ENCODE data around the gene NDOR1. TPM values are rescaled to one million over a fixed set of nuclear protein-coding genes. Genes with fewer than 3 reads are reported as not detected.

Gene NDOR1
- total RNA-seq, 1 donor from 2014 or later = 31.6 TPM

GRCh38 chr9:137175345-137175961 is 30.0 kb upstream of the NDOR1 start:
- H3K36me3 Mint-ChIP-seq (ENCODE audit: unreplicated experiment) = no peaks in the 10 kb centered on the region
- H3K27ac Mint-ChIP-seq (ENCODE audit: unreplicated experiment) = no peak overlapping the region
- peaks cover 5% of the 10 kb centered on the region for H3K27me3 Mint-ChIP-seq (ENCODE audit: unreplicated experiment)
- no peaks in the 10 kb centered on the region for H3K4me1 Mint-ChIP-seq (ENCODE audit: low read depth, unreplicated experiment)
- DNase-seq = no peak
- H3K9me3 Mint-ChIP-seq (ENCODE audit: unreplicated experiment) = peaks cover 2% of the 10 kb centered on the region
- no peak overlapping the region for H3K4me3 Mint-ChIP-seq (ENCODE audit: unreplicated experiment)
- TF ChIP-seq CTCF (IDR thresholded peaks at IDR 0.05; ENCODE audit: partially characterized antibody, unreplicated experiment) = no peak

GRCh38 chr9:137176302-137177182 is 29.0 kb upstream of the NDOR1 start:
- Mint-ChIP-seq H3K9me3 (ENCODE audit: unreplicated experiment) (no peaks in the 10 kb centered on the region), H3K4me1 (ENCODE audit: low read depth, unreplicated experiment) (no peaks in the 10 kb centered on the region), H3K27ac (ENCODE audit: unreplicated experiment) (no peak overlapping the region), H3K27me3 (ENCODE audit: unreplicated experiment) (peaks cover 2% of the 10 kb centered on the region), H3K4me3 (ENCODE audit: unreplicated experiment) (no peak overlapping the region), H3K36me3 (ENCODE audit: unreplicated experiment) (no peaks in the 10 kb centered on the region)
- peak; percentile 35 for TF ChIP-seq CTCF (IDR thresholded peaks at IDR 0.05; ENCODE audit: partially characterized antibody, unreplicated experiment)
- DNase-seq = no peak

- no peak for DNase-seq
- H3K27me3 Mint-ChIP-seq (ENCODE audit: unreplicated experiment) = peaks cover 4% of the 10 kb centered on the region
- H3K4me1 Mint-ChIP-seq (ENCODE audit: low read depth, unreplicated experiment) = no peaks in the 10 kb centered on the region
- H3K36me3 Mint-ChIP-seq (ENCODE audit: unreplicated experiment) = no peaks in the 10 kb centered on the region
- H3K27ac Mint-ChIP-seq (ENCODE audit: unreplicated experiment) = no peak overlapping the region
- H3K4me3 Mint-ChIP-seq (ENCODE audit: unreplicated experiment) = no peak overlapping the region
- peaks cover 3% of the 10 kb centered on the region for H3K9me3 Mint-ChIP-seq (ENCODE audit: unreplicated experiment)
- no peak for TF ChIP-seq CTCF (IDR thresholded peaks at IDR 0.05; ENCODE audit: partially characterized antibody, unreplicated experiment)
Observed at GRCh38 chr9:137178201-137178938, 27.1 kb upstream of the NDOR1 start.

GRCh38 chr9:137178939-137179630 is 26.4 kb upstream of the NDOR1 start:
- no peak for TF ChIP-seq CTCF (IDR thresholded peaks at IDR 0.05; ENCODE audit: partially characterized antibody, unreplicated experiment)
- Mint-ChIP-seq H3K4me1 (ENCODE audit: low read depth, unreplicated experiment) (no peaks in the 10 kb centered on the region), H3K27ac (ENCODE audit: unreplicated experiment) (no peak overlapping the region)

More at GRCh38 chr9:137178939-137179630, 26.4 kb upstream of the NDOR1 start:
- H3K27me3 Mint-ChIP-seq (ENCODE audit: unreplicated experiment) = peaks cover 4% of the 10 kb centered on the region
- H3K36me3 Mint-ChIP-seq (ENCODE audit: unreplicated experiment) = no peaks in the 10 kb centered on the region
- H3K4me3 Mint-ChIP-seq (ENCODE audit: unreplicated experiment) = no peak overlapping the region
- DNase-seq = no peak
- peaks cover 3% of the 10 kb centered on the region for H3K9me3 Mint-ChIP-seq (ENCODE audit: unreplicated experiment)
